ENCODE measurements around the gene CIART. TPM values are rescaled to one million over a fixed set of nuclear protein-coding genes. Genes with fewer than 3 reads are reported as not detected.
"Not testable (repeated sequence)": the region's sequence is repeated elsewhere in the genome, so short reads cannot be mapped to it uniquely, and the experiment has no call there.

Gene CIART
- total RNA-seq, 4 donors from 2014 or later: 13.7 to 26.0 (median 14.2) TPM

DNA sequence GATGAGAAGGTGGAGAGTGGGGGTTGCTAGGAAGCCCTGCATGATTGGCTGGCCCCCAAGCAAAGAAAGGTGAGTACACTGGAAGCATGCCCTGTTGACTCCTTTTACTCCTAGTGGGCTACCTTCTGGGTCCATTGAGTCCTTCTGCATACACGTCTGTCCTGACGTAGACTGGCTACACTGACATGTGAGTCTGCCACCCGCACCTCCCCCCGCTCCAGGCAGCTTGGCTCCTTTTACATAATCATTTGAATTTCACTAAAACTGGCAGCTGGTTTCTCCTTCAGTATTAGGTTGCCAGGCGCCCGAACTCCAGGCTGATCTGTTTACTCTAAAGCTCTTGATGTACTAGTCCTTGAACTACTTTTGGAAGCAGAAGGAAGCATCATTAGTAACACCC lies 20.0 kb downstream of the CIART start:
- Histone ChIP-seq H3K27me3 (no peaks in the 10 kb centered on the region), H3K27ac (replicated peaks in 1 of 4) (peak overlapping the region; percentile 72 to 81 (median 77)), H3K9me3 (no peaks in the 10 kb centered on the region), H3K4me3 (no peak overlapping the region), H3K4me1 (peaks cover 0 to 27% (median 21%) of the 10 kb centered on the region in 4 donors), H3K36me3 (peaks cover 10 to 93% (median 60%) of the 10 kb centered on the region in 4 donors)
- DNase-seq (ENCODE audit: extremely low spot score): no peak
- intact Hi-C loops (cut with DNase I): no loop called here
- WGBS: 63% methylated on average over 6 of the region's 6 CpGs
- TF ChIP-seq POLR2AphosphoS5 (IDR thresholded peaks at IDR 0.05) (peak; percentile 34 to 70), EP300 (IDR thresholded peaks at IDR 0.05) (peak; percentile 27), POLR2A (IDR thresholded peaks at IDR 0.05; ENCODE audit: low read depth) (no peak)
- TF ChIP-seq, protein P1, sequence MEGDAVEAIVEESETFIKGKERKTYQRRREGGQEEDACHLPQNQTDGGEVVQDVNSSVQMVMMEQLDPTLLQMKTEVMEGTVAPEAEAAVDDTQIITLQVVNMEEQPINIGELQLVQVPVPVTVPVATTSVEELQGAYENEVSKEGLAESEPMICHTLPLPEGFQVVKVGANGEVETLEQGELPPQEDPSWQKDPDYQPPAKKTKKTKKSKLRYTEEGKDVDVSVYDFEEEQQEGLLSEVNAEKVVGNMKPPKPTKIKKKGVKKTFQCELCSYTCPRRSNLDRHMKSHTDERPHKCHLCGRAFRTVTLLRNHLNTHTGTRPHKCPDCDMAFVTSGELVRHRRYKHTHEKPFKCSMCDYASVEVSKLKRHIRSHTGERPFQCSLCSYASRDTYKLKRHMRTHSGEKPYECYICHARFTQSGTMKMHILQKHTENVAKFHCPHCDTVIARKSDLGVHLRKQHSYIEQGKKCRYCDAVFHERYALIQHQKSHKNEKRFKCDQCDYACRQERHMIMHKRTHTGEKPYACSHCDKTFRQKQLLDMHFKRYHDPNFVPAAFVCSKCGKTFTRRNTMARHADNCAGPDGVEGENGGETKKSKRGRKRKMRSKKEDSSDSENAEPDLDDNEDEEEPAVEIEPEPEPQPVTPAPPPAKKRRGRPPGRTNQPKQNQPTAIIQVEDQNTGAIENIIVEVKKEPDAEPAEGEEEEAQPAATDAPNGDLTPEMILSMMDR (IDR thresholded peaks at IDR 0.05): no peak

DNA sequence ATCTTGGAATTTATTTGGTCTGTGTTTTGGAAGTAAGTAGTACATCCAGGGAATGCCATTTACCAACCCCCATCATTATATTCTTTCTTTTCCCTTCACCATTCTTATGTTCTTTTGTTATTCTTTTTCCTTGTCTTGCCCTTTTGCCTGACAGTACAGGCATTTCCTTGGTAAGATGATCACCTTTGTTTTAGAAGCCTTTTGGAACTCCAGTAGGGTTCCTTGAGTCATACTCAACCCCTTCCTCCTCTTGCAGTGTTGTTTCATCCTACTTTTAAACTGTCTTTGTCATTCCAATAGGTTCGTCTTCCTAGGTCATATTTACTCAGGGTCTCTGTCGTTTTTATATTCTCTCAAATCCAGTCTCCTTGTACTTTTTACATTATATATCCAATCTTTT lies 20.5 kb downstream of the CIART start:
- peaks cover 10 to 93% (median 61%) of the 10 kb centered on the region in 4 donors for H3K36me3 ChIP-seq
- H3K4me1 ChIP-seq: peaks cover 0 to 27% (median 21%) of the 10 kb centered on the region in 4 donors
- peak overlapping the region; percentile 72 to 81 (median 77) for H3K27ac ChIP-seq (replicated peaks in 1 of 4)
- H3K9me3 ChIP-seq: no peaks in the 10 kb centered on the region
- no peak overlapping the region for H3K4me3 ChIP-seq
- TF ChIP-seq, protein P1 (IDR thresholded peaks at IDR 0.05): no peak
- TF ChIP-seq EP300 (IDR thresholded peaks at IDR 0.05) (no peak), POLR2AphosphoS5 (IDR thresholded peaks at IDR 0.05) (no peak), POLR2A (IDR thresholded peaks at IDR 0.05; ENCODE audit: low read depth) (no peak)
- no peaks in the 10 kb centered on the region for H3K27me3 ChIP-seq
- WGBS: 87% methylated on average over 2 of the region's 2 CpGs
- intact Hi-C loops (cut with DNase I): no loop called here
- DNase-seq (ENCODE audit: extremely low spot score): no peak

DNA sequence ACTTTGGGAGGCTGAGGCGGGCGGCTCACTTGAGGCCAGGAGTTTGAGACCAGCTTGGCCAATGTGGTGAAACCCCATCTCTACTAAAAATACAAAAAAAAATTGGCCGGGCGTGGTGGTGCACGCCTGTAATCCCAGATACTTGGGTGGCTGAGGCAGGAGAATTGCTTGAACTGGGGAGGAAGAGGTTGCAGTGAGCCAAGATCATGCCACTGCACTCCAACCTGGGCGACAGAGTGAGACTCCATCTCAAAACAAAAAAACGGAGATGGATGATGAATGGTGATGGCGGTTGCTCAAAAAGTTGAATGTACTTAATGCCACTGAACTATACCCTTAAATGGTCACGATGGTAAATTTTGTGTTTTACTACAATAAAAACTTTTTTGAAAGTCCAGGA lies 26.2 kb downstream of the CIART start:
- H3K4me1 ChIP-seq; H3K27me3 ChIP-seq; H3K9me3 ChIP-seq; intact Hi-C loops (cut with DNase I); DNase-seq (ENCODE audit: extremely low spot score); H3K27ac ChIP-seq (replicated peaks in 1 of 4); H3K4me3 ChIP-seq: not testable (repeated sequence)
- WGBS: 92% methylated on average over 9 of the region's 9 CpGs
- H3K36me3 ChIP-seq: peaks cover 14 to 57% (median 27%) of the 10 kb centered on the region in 4 donors

DNA sequence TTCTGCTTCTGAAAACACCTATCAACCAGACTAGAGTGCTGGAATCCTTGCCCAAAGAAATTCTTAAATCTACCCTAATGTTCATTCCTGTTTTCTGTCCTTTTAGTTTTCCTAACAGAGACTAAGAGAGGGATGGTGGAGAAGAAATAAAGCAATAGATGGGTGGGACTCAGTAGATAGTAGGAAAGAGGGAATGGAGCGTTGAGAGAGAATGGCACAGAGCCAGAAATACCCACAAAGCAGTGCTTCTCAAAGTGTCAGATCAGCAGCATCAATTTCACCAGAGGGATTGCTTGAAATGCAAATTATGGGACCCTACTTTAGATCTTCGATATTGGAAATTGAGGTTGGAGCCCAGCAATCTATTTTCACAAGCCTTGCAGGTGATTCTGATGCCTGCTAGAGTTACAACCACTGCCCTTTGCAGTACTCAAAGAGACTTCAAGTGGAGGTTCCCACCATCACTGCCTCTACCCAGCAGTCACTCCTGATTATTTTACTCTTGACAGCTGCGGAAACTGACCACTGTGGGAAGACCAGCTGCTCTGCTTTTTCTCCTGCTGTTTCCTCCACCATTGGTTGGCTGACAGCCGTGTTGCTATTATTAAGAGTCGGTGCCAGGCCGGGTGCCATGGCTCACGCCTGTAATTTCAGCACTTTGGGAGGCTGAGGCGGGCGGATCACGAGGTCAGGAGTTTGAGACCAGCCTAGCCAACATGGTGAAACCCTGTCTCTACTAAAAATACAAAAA lies 27.6 kb downstream of the CIART start:
- Histone ChIP-seq H3K9me3 (no peaks in the 10 kb centered on the region), H3K4me1 (no peaks in the 10 kb centered on the region), H3K36me3 (peaks cover 8 to 47% (median 23%) of the 10 kb centered on the region in 4 donors), H3K4me3 (no peak overlapping the region), H3K27ac (replicated peaks in 1 of 4) (no peak overlapping the region), H3K27me3 (no peaks in the 10 kb centered on the region)
- 72% methylated on average over 10 of the region's 10 CpGs for WGBS
- DNase-seq (ENCODE audit: extremely low spot score): no peak
- TF ChIP-seq, protein P1 (IDR thresholded peaks at IDR 0.05): no peak
- no peak for TF ChIP-seq EP300 (IDR thresholded peaks at IDR 0.05)
- no peak for TF ChIP-seq POLR2A (IDR thresholded peaks at IDR 0.05; ENCODE audit: low read depth)
- TF ChIP-seq POLR2AphosphoS5 (IDR thresholded peaks at IDR 0.05): no peak
- intact Hi-C loops (cut with DNase I): no loop called here

DNA sequence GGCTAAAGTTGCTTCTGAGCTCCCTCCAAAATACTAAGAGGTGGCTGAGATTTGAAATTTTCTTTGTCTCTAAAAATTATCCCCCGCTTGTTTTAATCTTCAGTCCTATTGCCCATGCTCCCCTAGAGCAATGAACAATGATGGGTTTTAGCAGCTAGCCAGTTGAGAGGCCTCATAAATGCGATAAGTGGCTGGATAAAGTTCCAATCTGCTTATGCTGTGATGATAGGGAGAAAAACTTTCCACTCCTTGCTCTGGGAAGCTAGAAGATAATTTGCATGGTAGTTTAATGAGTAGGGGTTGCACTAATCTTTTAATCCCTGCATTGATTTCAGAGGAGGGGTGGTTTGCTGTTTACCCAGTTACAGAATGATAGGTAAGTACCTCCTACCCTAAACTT lies 29.4 kb downstream of the CIART start:
- DNase-seq (ENCODE audit: extremely low spot score): no peak
- H3K27me3 ChIP-seq: no peaks in the 10 kb centered on the region
- intact Hi-C loops (cut with DNase I): no loop called here
- no peaks in the 10 kb centered on the region for H3K4me1 ChIP-seq
- peaks cover 4 to 29% (median 14%) of the 10 kb centered on the region in 4 donors for H3K36me3 ChIP-seq
- H3K4me3 ChIP-seq: no peak overlapping the region
- H3K27ac ChIP-seq (replicated peaks in 1 of 4): no peak overlapping the region
- no peak for TF ChIP-seq EP300 (IDR thresholded peaks at IDR 0.05)
- no peak for TF ChIP-seq POLR2AphosphoS5 (IDR thresholded peaks at IDR 0.05)
- TF ChIP-seq, protein P1 (IDR thresholded peaks at IDR 0.05): no peak
- TF ChIP-seq POLR2A (IDR thresholded peaks at IDR 0.05; ENCODE audit: low read depth): no peak
- H3K9me3 ChIP-seq: no peaks in the 10 kb centered on the region
- 91% methylated on average over 2 of the region's 2 CpGs for WGBS

DNA sequence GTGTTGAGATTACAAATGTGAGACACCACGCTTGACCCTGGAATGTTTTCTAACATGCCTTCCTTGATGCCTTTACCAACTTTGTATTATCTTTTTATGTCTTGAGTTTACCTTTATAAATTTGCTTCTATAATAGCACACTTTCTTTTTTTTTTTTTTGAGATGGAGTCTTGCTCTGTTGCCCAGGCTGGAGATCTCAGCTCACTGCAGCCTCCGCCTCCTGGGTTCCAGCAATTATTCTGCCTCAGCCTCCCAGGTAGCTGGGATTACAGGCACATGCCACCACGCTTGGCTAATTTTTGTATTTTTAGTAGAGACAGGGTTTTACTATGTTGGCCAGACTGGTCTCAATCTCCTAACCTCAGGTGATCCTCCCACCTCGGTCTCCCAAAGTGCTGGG lies 32.3 kb downstream of the CIART start:
- intact Hi-C loops (cut with DNase I); DNase-seq (ENCODE audit: extremely low spot score); H3K4me1 ChIP-seq; H3K27ac ChIP-seq (replicated peaks in 1 of 4); H3K36me3 ChIP-seq; H3K27me3 ChIP-seq; H3K9me3 ChIP-seq; H3K4me3 ChIP-seq: not testable (repeated sequence)
- WGBS: 94% methylated on average over 4 of the region's 4 CpGs
